ENCODE measurements around the gene TCF4. TPM values are rescaled to one million over a fixed set of nuclear protein-coding genes. Genes with fewer than 3 reads are reported as not detected.
A peak's percentile ranks its signal among the peaks of the same experiment; 100 is the strongest.

The TCF4 gene
- total and polyA plus RNA-seq, 7 donors = 8.6 to 68.9 (median 36.8) TPM

DNA sequence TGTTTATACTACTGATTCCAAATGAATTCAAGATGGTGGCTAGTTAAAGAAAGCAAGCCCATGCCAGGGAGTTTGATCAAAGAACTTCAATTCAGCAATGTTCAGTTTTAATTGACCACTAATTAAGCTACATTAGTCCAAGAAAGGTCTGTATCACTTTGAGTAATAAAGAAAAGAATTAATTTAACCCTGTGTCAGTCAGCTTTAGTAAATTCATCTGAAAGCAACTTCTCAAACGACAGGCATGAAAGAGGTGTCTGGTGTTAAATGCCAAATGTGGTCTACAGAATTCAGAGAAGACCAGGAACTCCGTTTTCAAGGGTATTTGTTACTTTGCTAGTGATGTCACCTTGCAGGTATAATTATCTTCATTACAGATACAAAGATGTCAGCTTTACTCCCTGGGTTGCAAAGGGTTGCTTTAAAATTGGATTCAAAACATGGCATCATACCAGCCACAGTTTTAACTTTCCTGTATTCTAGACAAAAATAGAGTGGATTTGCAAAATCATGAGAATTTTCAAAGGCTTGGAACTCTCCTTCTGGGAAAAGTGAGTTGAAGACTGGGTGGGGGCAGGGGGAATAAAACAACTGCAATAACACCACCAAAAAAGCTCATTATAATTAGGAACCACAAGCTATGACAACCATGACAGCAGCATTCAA, 281.5 kb downstream of the TCF4 start:
- peaks cover 47% of the 10 kb centered on the region for H3K4me1 ChIP-seq

DNA sequence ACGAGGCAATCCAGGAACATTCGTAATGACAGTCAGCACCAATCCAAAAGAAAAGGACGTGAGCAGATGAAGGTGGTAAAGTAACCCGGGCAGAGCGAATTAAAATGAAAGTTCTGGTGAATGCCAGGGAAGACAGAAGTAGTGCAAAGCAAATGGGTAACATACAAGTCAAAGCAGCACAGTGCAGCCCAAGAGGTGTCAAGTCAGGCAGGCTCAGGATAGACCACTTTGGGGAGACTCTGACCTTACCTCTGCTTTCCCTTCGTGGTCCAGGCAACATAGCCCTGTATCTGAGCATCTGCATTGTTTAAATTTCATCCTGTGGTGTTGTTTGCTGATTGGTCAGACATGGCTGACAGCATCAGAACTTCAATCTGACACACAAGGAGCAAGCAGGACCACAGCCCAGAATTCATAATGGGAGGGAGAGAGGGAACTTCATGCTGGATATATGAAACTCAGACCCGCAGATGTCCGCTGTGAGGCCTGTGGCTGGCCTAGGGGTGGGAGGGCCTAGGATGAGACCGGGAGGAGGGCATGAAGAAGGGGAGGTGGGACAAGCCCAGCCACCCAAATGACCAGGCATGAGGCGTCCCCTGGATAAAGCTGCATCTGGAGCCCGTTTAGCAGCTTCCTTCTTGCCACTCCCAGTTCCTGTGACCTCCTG, 285.7 kb downstream of the TCF4 start:
- ATAC-seq = peak; percentile 36 to 55 (median 48)
- TF ChIP-seq, protein P1, sequence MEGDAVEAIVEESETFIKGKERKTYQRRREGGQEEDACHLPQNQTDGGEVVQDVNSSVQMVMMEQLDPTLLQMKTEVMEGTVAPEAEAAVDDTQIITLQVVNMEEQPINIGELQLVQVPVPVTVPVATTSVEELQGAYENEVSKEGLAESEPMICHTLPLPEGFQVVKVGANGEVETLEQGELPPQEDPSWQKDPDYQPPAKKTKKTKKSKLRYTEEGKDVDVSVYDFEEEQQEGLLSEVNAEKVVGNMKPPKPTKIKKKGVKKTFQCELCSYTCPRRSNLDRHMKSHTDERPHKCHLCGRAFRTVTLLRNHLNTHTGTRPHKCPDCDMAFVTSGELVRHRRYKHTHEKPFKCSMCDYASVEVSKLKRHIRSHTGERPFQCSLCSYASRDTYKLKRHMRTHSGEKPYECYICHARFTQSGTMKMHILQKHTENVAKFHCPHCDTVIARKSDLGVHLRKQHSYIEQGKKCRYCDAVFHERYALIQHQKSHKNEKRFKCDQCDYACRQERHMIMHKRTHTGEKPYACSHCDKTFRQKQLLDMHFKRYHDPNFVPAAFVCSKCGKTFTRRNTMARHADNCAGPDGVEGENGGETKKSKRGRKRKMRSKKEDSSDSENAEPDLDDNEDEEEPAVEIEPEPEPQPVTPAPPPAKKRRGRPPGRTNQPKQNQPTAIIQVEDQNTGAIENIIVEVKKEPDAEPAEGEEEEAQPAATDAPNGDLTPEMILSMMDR (IDR thresholded peaks at IDR 0.05) = no peak
- H3K27me3 ChIP-seq (ENCODE audit: insufficient read depth in 3 of 3, low read length in 2 of 3) = no peaks in the 10 kb centered on the region
- H3K4me1 ChIP-seq = peaks cover 37% of the 10 kb centered on the region
- intact Hi-C loops (cut with DNase I) = no loop called here
- WGBS, 3 donors = 24 to 43% (median 31%) methylated on average over 11 of the region's 11 CpGs
- peak overlapping the region; percentile 41 for H3K4me3 ChIP-seq
- H3K27ac ChIP-seq = no peak overlapping the region
- DNase-seq = peak in 1 of 2 donors; percentile 18
- H3K9me3 ChIP-seq = no peaks in the 10 kb centered on the region
- no peaks in the 10 kb centered on the region for H3K36me3 ChIP-seq (ENCODE audit: insufficient read depth in 1 of 2, low read depth in 1 of 2)

More for the DNA sequence above, 281.5 kb downstream of the TCF4 start:
- Histone ChIP-seq H3K4me3 (no peak overlapping the region), H3K36me3 (ENCODE audit: insufficient read depth in 1 of 2, low read depth in 1 of 2) (no peaks in the 10 kb centered on the region), H3K9me3 (no peaks in the 10 kb centered on the region), H3K27ac (no peak overlapping the region), H3K27me3 (ENCODE audit: insufficient read depth in 3 of 3, low read length in 2 of 3) (no peaks in the 10 kb centered on the region)
- intact Hi-C loops (cut with DNase I) = no loop called here
- 31 to 59% (median 32%) methylated on average over 2 of the region's 2 CpGs for WGBS, 3 donors
- TF ChIP-seq, protein P1 (IDR thresholded peaks at IDR 0.05) = no peak
- DNase-seq (no peak), ATAC-seq (no peak)

DNA sequence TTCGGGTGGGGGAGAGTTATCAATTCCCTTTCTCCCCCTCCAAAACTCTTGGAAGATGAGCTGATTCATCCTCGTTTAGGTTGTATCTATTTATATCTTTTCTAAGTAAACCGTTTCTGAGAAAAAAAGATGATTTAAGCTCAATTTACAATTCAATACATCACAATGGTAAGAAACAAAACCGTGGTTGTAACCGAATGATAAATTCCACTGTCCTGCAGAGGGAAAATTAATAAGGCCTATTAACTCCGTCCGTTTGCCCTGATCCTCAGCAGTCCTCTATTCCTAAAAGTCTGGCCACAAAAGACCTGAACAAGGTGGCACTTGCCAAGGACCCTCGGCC, 286.2 kb downstream of the TCF4 start:
- TF ChIP-seq, protein P1 (IDR thresholded peaks at IDR 0.05) = no peak
- Histone ChIP-seq H3K4me1 (peaks cover 37% of the 10 kb centered on the region), H3K27ac (no peak overlapping the region), H3K9me3 (no peaks in the 10 kb centered on the region), H3K4me3 (peak overlapping the region; percentile 41), H3K36me3 (ENCODE audit: insufficient read depth in 1 of 2, low read depth in 1 of 2) (no peaks in the 10 kb centered on the region), H3K27me3 (ENCODE audit: insufficient read depth in 3 of 3, low read length in 2 of 3) (no peaks in the 10 kb centered on the region)
- intact Hi-C loops (cut with DNase I) = no loop called here
- DNase-seq (no peak), ATAC-seq (peak in 3 of 4 donors; percentile 22 to 56 (median 35))
- WGBS, 3 donors = 24 to 43% (median 24%) methylated on average over 8 of the region's 8 CpGs

DNA sequence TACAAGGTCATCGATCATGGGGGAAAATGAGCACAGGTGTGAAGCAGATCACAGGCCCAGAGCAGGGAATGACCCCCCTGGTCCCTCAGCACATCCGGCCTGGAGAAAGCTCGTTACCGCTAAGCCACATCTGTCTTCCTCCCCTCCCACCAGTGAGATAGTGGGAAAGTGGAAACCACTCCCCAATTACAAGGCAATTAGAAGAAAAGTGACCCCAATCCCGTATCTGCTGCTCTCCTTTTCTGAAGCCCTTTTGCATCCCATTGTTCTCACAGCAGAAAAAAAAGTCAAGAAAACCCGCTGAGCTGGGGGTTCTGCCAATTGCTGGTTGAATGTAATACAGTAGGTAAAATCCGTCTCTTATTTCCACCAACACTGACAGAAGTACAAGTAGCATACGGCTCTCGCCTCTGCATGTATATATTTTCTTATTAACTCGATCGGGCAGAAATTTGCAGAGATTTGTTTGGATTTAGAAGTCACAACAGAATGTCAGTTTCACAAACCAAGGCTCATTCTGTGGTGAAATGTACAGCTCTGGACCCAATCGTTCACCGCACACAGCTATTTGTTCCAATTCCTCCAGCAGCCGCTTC, 287.0 kb downstream of the TCF4 start:
- ATAC-seq = peak in 2 of 4 donors; percentile 28 to 41
- no peaks in the 10 kb centered on the region for H3K9me3 ChIP-seq
- intact Hi-C loops (cut with DNase I) = no loop called here
- no peaks in the 10 kb centered on the region for H3K36me3 ChIP-seq (ENCODE audit: insufficient read depth in 1 of 2, low read depth in 1 of 2)
- H3K27me3 ChIP-seq (ENCODE audit: insufficient read depth in 3 of 3, low read length in 2 of 3) = no peaks in the 10 kb centered on the region
- 37 to 52% (median 40%) methylated on average over 14 of the region's 14 CpGs for WGBS, 3 donors
- H3K27ac ChIP-seq = peak overlapping the region; percentile 28
- H3K4me1 ChIP-seq = peaks cover 41% of the 10 kb centered on the region
- H3K4me3 ChIP-seq = peak overlapping the region; percentile 41
- TF ChIP-seq, protein P1 (IDR thresholded peaks at IDR 0.05) = no peak
- DNase-seq = no peak

All from psoas muscle (tissue), 8 donors.